GM19395 (cell line): Measurements from ENCODE around the gene ZNF133.
"Not testable (repeated sequence)": the region's sequence is repeated elsewhere in the genome, so short reads cannot be mapped to it uniquely, and the experiment has no call there.

Experiments used
- ATAC-seq: cut with Tn5 transposase; IDR thresholded peaks from one replicate; pipeline ENCODE4 v1.9.1; 2021; ENCODE audit warnings: mild to moderate bottlenecking, moderate library complexity; ENCODE audit not compliant: unreplicated experiment

The ZNF133 gene

GRCh38 chr20:18284805-18285533 lies 3.4 kb upstream of the ZNF133 start:
- no peak for ATAC-seq

- ATAC-seq, result no peak
Measured at GRCh38 chr20:18287546-18287914, 797 bp upstream of the ZNF133 start.

GRCh38 chr20:18288749-18289267 lies 481 bp downstream of the ZNF133 start:
- ATAC-seq, result no peak

- ATAC-seq, result no peak
Measured at GRCh38 chr20:18289306-18289705, 979 bp downstream of the ZNF133 start.

- ATAC-seq, result no peak
Measured at GRCh38 chr20:18299364-18299763, 11.0 kb downstream of the ZNF133 start.

GRCh38 chr20:18304618-18305017 lies 16.3 kb downstream of the ZNF133 start:
- no peak for ATAC-seq

- no peak for ATAC-seq
Measured at GRCh38 chr20:18307301-18307700, 19.0 kb downstream of the ZNF133 start.

- ATAC-seq, result no peak
Measured at GRCh38 chr20:18310051-18310450, 21.7 kb downstream of the ZNF133 start.

- no peak for ATAC-seq
Measured at GRCh38 chr20:18310592-18310991, 22.3 kb downstream of the ZNF133 start.

GRCh38 chr20:18312723-18313122 lies 24.4 kb downstream of the ZNF133 start:
- ATAC-seq, result no peak

- no peak for ATAC-seq
Measured at GRCh38 chr20:18313411-18313810, 25.1 kb downstream of the ZNF133 start.

- ATAC-seq, result no peak
Measured at GRCh38 chr20:18314786-18315406, 26.6 kb downstream of the ZNF133 start.

- no peak for ATAC-seq
Measured at GRCh38 chr20:18316166-18316565, 27.8 kb downstream of the ZNF133 start.

GRCh38 chr20:18321316-18321715 lies 33.0 kb downstream of the ZNF133 start:
- no peak for ATAC-seq

- ATAC-seq, result no peak
Measured at GRCh38 chr20:18321976-18322950, 33.9 kb downstream of the ZNF133 start.

GRCh38 chr20:18323705-18324104 lies 35.4 kb downstream of the ZNF133 start:
- no peak for ATAC-seq

- no peak for ATAC-seq
Measured at GRCh38 chr20:18324596-18325089, 36.3 kb downstream of the ZNF133 start.

GRCh38 chr20:18326990-18327389 lies 38.7 kb downstream of the ZNF133 start:
- ATAC-seq, result no peak

- no peak for ATAC-seq
Measured at GRCh38 chr20:18331694-18332093, 43.4 kb downstream of the ZNF133 start.

GRCh38 chr20:18349749-18350148 lies 61.4 kb downstream of the ZNF133 start:
- ATAC-seq, result not testable (repeated sequence)

- ATAC-seq, result no peak
Measured at GRCh38 chr20:18359854-18360253, 71.5 kb downstream of the ZNF133 start.
